DOHH2 (cell line): ENCODE measurements around the gene RASGRP2.

Experiments
- CTCF ChIP-seq: fragments of 200-600 bp; sonication (generic); IDR thresholded peaks from one replicate; pipeline ENCODE4 v1.5.1; 2014; ENCODE audit warnings: antibody characterized with exemption, mild to moderate bottlenecking, low read depth, low read length; ENCODE audit not compliant: poor library complexity, severe bottlenecking
- EZH2phosphoT487 ChIP-seq: fragments of 200-600 bp; sonication (generic); IDR thresholded peaks from 2 replicates; pipeline ENCODE4 v1.6.1; 2017; ENCODE audit warnings: borderline replicate concordance, mild to moderate bottlenecking, antibody characterized with exemption, low read length, moderate library complexity, mixed read lengths

- TF ChIP-seq CTCF, result peak; percentile 99
- no peak for TF ChIP-seq EZH2phosphoT487
Measured at GRCh38 chr11:64723117-64723906, 20.6 kb downstream of the RASGRP2 start, which contains the start of gene NRXN2.
